ENCODE results near the gene MAP6. TPM values are rescaled to one million over a fixed set of nuclear protein-coding genes. Genes with fewer than 3 reads are reported as not detected.

Gene MAP6
- total RNA-seq, 1 experiment from 2014 or later: 22.8 TPM

GRCh38 chr11:75600356-75600755 lies 68.5 kb downstream of the MAP6 start:
- Mint-ChIP-seq H3K4me3 (ENCODE audit: unreplicated experiment) (no peak overlapping the region), H3K9me3 (ENCODE audit: unreplicated experiment) (no peaks in the 10 kb centered on the region), H3K27ac (ENCODE audit: unreplicated experiment) (peak overlapping the region; percentile 56), H3K4me1 (ENCODE audit: low read depth, unreplicated experiment) (no peaks in the 10 kb centered on the region), H3K36me3 (ENCODE audit: insufficient read depth, unreplicated experiment) (no peaks in the 10 kb centered on the region), H3K27me3 (ENCODE audit: insufficient read depth, unreplicated experiment) (no peaks in the 10 kb centered on the region)
- Histone ChIP-seq H3K27me3 (replicated peaks; ENCODE audit: control insufficient read depth, insufficient read depth, low read length) (no peaks in the 10 kb centered on the region), H3K9me3 (no peaks in the 10 kb centered on the region), H3K36me3 (ENCODE audit: control insufficient read depth, insufficient read depth, low read length) (no peaks in the 10 kb centered on the region), H3K4me1 (no peaks in the 10 kb centered on the region), H3K4me3 (ENCODE audit: low read depth, low read length) (no peak overlapping the region)
- ChIA-PET POLR2A (no interaction called here), CTCF (interaction anchor here (3.4 kb wide), 1 partner anchor 67 kb away, joined by 27 read pairs; the partner anchor contains the start of gene MAP6)
- TF ChIP-seq, protein P1, sequence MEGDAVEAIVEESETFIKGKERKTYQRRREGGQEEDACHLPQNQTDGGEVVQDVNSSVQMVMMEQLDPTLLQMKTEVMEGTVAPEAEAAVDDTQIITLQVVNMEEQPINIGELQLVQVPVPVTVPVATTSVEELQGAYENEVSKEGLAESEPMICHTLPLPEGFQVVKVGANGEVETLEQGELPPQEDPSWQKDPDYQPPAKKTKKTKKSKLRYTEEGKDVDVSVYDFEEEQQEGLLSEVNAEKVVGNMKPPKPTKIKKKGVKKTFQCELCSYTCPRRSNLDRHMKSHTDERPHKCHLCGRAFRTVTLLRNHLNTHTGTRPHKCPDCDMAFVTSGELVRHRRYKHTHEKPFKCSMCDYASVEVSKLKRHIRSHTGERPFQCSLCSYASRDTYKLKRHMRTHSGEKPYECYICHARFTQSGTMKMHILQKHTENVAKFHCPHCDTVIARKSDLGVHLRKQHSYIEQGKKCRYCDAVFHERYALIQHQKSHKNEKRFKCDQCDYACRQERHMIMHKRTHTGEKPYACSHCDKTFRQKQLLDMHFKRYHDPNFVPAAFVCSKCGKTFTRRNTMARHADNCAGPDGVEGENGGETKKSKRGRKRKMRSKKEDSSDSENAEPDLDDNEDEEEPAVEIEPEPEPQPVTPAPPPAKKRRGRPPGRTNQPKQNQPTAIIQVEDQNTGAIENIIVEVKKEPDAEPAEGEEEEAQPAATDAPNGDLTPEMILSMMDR (IDR thresholded peaks at IDR 0.05; ENCODE audit: insufficient read depth in 1 of 2, low read depth in 1 of 2, low read length in 1 of 2, severe bottlenecking in 1 of 2, unreplicated experiment in 1 of 2): no peak
- no peak for DNase-seq
- no TSS peak for BruUV-seq (replicated peaks)
- intact Hi-C loops (cut with micrococcal nuclease; ENCODE audit: unreplicated experiment): no loop called here

GRCh38 chr11:75598900-75599299 lies 69.9 kb downstream of the MAP6 start:
- Mint-ChIP-seq H3K9me3 (ENCODE audit: unreplicated experiment) (no peaks in the 10 kb centered on the region), H3K4me1 (ENCODE audit: low read depth, unreplicated experiment) (no peaks in the 10 kb centered on the region), H3K4me3 (ENCODE audit: unreplicated experiment) (no peak overlapping the region), H3K27me3 (ENCODE audit: insufficient read depth, unreplicated experiment) (no peaks in the 10 kb centered on the region), H3K27ac (ENCODE audit: unreplicated experiment) (no peak overlapping the region), H3K36me3 (ENCODE audit: insufficient read depth, unreplicated experiment) (no peaks in the 10 kb centered on the region)
- no peaks in the 10 kb centered on the region for H3K9me3 ChIP-seq
- no peak for DNase-seq
- TF ChIP-seq, protein P1 (IDR thresholded peaks at IDR 0.05; ENCODE audit: insufficient read depth in 1 of 2, low read depth in 1 of 2, low read length in 1 of 2, severe bottlenecking in 1 of 2, unreplicated experiment in 1 of 2): no peak
- H3K27me3 ChIP-seq (replicated peaks; ENCODE audit: control insufficient read depth, insufficient read depth, low read length): no peaks in the 10 kb centered on the region
- no peak overlapping the region for H3K4me3 ChIP-seq (ENCODE audit: low read depth, low read length)
- ChIA-PET CTCF (interaction anchor here (1.5 to 3.4 kb wide), 5 partner anchors 15 to 171 kb away, joined by 5 to 27 read pairs (median 11); partner anchors contain the start of genes DGAT2 and MAP6), POLR2A (interaction anchor here (1.1 kb wide), 1 partner anchor 15 kb away, joined by 3 read pairs; no protein-coding TSS in a partner anchor)
- no TSS peak for BruUV-seq (replicated peaks)
- no peaks in the 10 kb centered on the region for H3K36me3 ChIP-seq (ENCODE audit: control insufficient read depth, insufficient read depth, low read length)
- H3K4me1 ChIP-seq: no peaks in the 10 kb centered on the region
- intact Hi-C loops (cut with micrococcal nuclease; ENCODE audit: unreplicated experiment): loop anchor here (5.0 kb wide), 1 partner anchor 48 kb away; no protein-coding TSS in a partner anchor

DNA sequence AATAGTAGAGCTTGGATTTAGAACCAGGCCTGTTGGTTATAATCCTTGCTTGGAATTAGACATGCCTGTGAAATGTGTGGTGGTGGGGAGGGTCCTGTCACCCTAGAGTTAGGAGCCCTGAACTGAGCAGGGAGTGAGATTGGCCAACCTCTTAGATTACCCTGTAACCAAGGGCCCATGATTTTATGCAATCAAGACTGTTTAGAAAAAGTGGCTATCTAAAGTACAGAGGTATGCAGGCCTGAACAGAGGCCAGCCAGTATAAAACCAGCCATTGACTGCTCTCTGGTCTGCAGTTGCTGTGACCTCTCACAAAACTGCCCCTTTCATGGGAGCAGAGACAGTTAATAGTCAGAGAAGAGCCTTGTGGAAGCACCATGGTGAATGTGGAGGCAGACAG lies 70.6 kb downstream of the MAP6 start:
- no peak overlapping the region for H3K4me3 ChIP-seq (ENCODE audit: low read depth, low read length)
- CTCF ChIA-PET: interaction anchor here (0.6 to 3.4 kb wide), 34 partner anchors 9 to 721 kb away, joined by 3 to 27 read pairs (median 4); partner anchors contain the start of genes DGAT2 and MAP6
- POLR2A ChIA-PET: interaction anchor here (1.1 kb wide), 1 partner anchor 13 kb away, joined by 4 read pairs; no protein-coding TSS in a partner anchor
- Mint-ChIP-seq H3K9me3 (ENCODE audit: unreplicated experiment) (no peaks in the 10 kb centered on the region), H3K27ac (ENCODE audit: unreplicated experiment) (no peak overlapping the region), H3K4me1 (ENCODE audit: low read depth, unreplicated experiment) (peaks cover 3% of the 10 kb centered on the region), H3K27me3 (ENCODE audit: insufficient read depth, unreplicated experiment) (no peaks in the 10 kb centered on the region), H3K4me3 (ENCODE audit: unreplicated experiment) (no peak overlapping the region), H3K36me3 (ENCODE audit: insufficient read depth, unreplicated experiment) (no peaks in the 10 kb centered on the region)
- intact Hi-C loops (cut with micrococcal nuclease; ENCODE audit: unreplicated experiment): loop anchor here (5.0 kb wide), 1 partner anchor 49 kb away; no protein-coding TSS in a partner anchor
- no peaks in the 10 kb centered on the region for H3K36me3 ChIP-seq (ENCODE audit: control insufficient read depth, insufficient read depth, low read length)
- no peak for DNase-seq
- BruUV-seq (replicated peaks): no TSS peak
- H3K27me3 ChIP-seq (replicated peaks; ENCODE audit: control insufficient read depth, insufficient read depth, low read length): no peaks in the 10 kb centered on the region
- H3K9me3 ChIP-seq: no peaks in the 10 kb centered on the region
- TF ChIP-seq, protein P1 (IDR thresholded peaks at IDR 0.05; ENCODE audit: insufficient read depth in 1 of 2, low read depth in 1 of 2, low read length in 1 of 2, severe bottlenecking in 1 of 2, unreplicated experiment in 1 of 2): no peak
- peaks cover 4% of the 10 kb centered on the region for H3K4me1 ChIP-seq

Measured in Caco-2 (cell line).